HepG2 (cell line): ENCODE data around the gene SFTA2. TPM values are rescaled to one million over a fixed set of nuclear protein-coding genes. Genes with fewer than 3 reads are reported as not detected.

Source experiments
- CCAR2 ChIP-seq: fragments of 200-400 bp; formaldehyde crosslinking; optimal IDR thresholded peaks from 2 replicates; pipeline ENCODE3; 2018; ENCODE audit warnings: low read depth, mild to moderate bottlenecking, low read length, moderate library complexity
- KLF11 ChIP-seq: IDR thresholded peaks from 2 replicates; pipeline ENCODE4 v1.6.1; 2016; ENCODE audit warnings: missing compliant biosample characterization
- MIXL1 ChIP-seq: IDR thresholded peaks from 2 replicates; pipeline ENCODE4 v1.6.1; 2016
- XRCC5 ChIP-seq: fragments of 200-400 bp; formaldehyde crosslinking; optimal IDR thresholded peaks from 2 replicates; pipeline ENCODE3; 2017; ENCODE audit warnings: mild to moderate bottlenecking, low read length
- YEATS2 ChIP-seq: sonication (generic); formaldehyde crosslinking; IDR thresholded peaks from 2 replicates; pipeline ENCODE4 v1.4.0; 2020; ENCODE audit warnings: missing genetic modification reagents, borderline replicate concordance
- ZFX ChIP-seq: sonication (generic); formaldehyde crosslinking; IDR thresholded peaks from 2 replicates; pipeline ENCODE4 v1.4.0; 2020; ENCODE audit warnings: mild to moderate bottlenecking, low read depth, missing genetic modification reagents, moderate library complexity
- ZNF101 ChIP-seq: sonication (generic); formaldehyde crosslinking; IDR thresholded peaks from 2 replicates; pipeline ENCODE4 v1.4.0; 2020; ENCODE audit warnings: mild to moderate bottlenecking, low read depth, missing genetic modification reagents, borderline replicate concordance
- ZNF230 ChIP-seq: sonication (generic); formaldehyde crosslinking; IDR thresholded peaks from 2 replicates; pipeline ENCODE4 v1.4.0; 2020; ENCODE audit warnings: mild to moderate bottlenecking, missing genetic modification reagents
- ZNF317 ChIP-seq: sonication (generic); formaldehyde crosslinking; IDR thresholded peaks from 2 replicates; pipeline ENCODE4 v1.5.0; 2020; ENCODE audit warnings: mild to moderate bottlenecking, missing genetic modification reagents
- ZNF350 ChIP-seq: sonication (generic); formaldehyde crosslinking; IDR thresholded peaks from 2 replicates; pipeline ENCODE4 v1.4.0; 2020; ENCODE audit warnings: mild to moderate bottlenecking, low read depth, missing genetic modification reagents, borderline replicate concordance
- ZNF720 ChIP-seq: sonication (generic); formaldehyde crosslinking; IDR thresholded peaks from 2 replicates; pipeline ENCODE4 v1.4.0; 2020; ENCODE audit warnings: missing genetic modification reagents
- ZNF766 ChIP-seq: sonication (generic); formaldehyde crosslinking; IDR thresholded peaks from 2 replicates; pipeline ENCODE4 v1.5.0; 2020; ENCODE audit warnings: missing genetic modification reagents, borderline replicate concordance
- polyA plus RNA-seq, 8 experiments: library from polyadenylated mRNA; depleted of rRNA in 3 of 8; stranded (reverse) in 7 of 8; unstranded in 1 of 8; fragments of >200 nt; fragmentation: Illumina TruSeq in 4 of 8; extraction: Trizol in 4 of 8; gene quantifications; 2 replicates each; pipeline versions ENCODE4 v1.2.1 to v1.2.3, GENCODE V29; 2011 to 2016; ENCODE audit warnings: low read depth in 4 of 8, missing spikeins in 1 of 8, mixed read lengths in 1 of 8; ENCODE audit not compliant: insufficient read depth in 1 of 8
- total RNA-seq, 5 experiments: library from RNA; depleted of rRNA; stranded (reverse); fragments of >200 nt; fragmentation: Illumina TruSeq; extraction: Trizol; gene quantifications; 2 replicates each; pipeline ENCODE4 v1.2.3, GENCODE V29; 2016; ENCODE audit warnings: low read depth in 1 of 5
- TF ChIP-seq, protein P1 (sequence below): sonication (generic); formaldehyde crosslinking; IDR thresholded peaks from 2 replicates; pipeline ENCODE4 v1.5.0; 2020; ENCODE audit warnings: mild to moderate bottlenecking, missing genetic modification reagents, moderate library complexity
- TF ChIP-seq, protein P2 (sequence below): fragments of 450-650 bp; IDR thresholded peaks from 2 replicates; pipeline ENCODE4 v1.6.1; 2016
- TF ChIP-seq, protein P3 (sequence below): sonication (generic); formaldehyde crosslinking; conservative IDR thresholded peaks from 2 replicates; pipeline ENCODE4 v1.4.0; 2020; ENCODE audit warnings: mild to moderate bottlenecking, missing genetic modification reagents, moderate library complexity
- TF ChIP-seq, protein P4 (sequence below): sonication (generic); formaldehyde crosslinking; IDR thresholded peaks from 2 replicates; pipeline ENCODE4 v1.8.1; 2023; ENCODE audit warnings: missing genetic modification reagents, inconsistent platforms, borderline replicate concordance
- TF ChIP-seq, protein P5 (sequence below): sonication (generic); formaldehyde crosslinking; IDR thresholded peaks from 2 replicates; pipeline ENCODE4 v1.5.1; 2020; ENCODE audit warnings: missing genetic modification reagents, mild to moderate bottlenecking, borderline replicate concordance
- TF ChIP-seq, protein P6 (sequence below): sonication (generic); formaldehyde crosslinking; conservative IDR thresholded peaks from 2 replicates; pipeline ENCODE4 v1.5.0; 2020; ENCODE audit warnings: missing genetic modification reagents
- TF ChIP-seq, protein P7 (sequence below): sonication (generic); formaldehyde crosslinking; IDR thresholded peaks from 2 replicates; pipeline ENCODE4 v1.4.0; 2020; ENCODE audit warnings: mild to moderate bottlenecking, missing genetic modification reagents

SFTA2 gene
- total and polyA plus RNA-seq, 2 of the 13 experiments (the other 11 are each of a cell fraction or from before 2014, with no cell fraction given): not detected

DNA sequence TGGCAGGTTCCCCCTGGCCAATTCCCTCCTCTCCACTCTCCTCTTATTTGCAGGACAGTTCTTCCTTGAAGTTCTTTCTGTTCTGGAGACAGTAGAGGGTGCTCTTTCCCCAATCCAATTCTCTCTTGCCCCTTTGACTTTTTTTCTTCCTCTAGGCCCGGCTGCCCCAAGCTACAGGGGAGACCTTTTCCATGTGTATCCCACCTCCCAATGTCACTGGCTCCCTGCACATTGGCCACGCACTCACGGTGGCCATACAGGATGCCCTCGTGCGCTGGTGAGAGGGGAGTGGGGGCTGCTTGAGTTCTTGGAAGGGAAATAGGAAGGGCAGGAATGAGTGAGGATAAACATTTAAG is 16.4 kb downstream of the SFTA2 start (continued):
- TF ChIP-seq ZFX (CRISPR knock-in tag): 0 out of 2 replicates have a peak, but pooled peaks have one; percentile 26
- no peak for TF ChIP-seq YEATS2 (CRISPR knock-in tag)
- no peak for TF ChIP-seq XRCC5
- TF ChIP-seq, protein P1, sequence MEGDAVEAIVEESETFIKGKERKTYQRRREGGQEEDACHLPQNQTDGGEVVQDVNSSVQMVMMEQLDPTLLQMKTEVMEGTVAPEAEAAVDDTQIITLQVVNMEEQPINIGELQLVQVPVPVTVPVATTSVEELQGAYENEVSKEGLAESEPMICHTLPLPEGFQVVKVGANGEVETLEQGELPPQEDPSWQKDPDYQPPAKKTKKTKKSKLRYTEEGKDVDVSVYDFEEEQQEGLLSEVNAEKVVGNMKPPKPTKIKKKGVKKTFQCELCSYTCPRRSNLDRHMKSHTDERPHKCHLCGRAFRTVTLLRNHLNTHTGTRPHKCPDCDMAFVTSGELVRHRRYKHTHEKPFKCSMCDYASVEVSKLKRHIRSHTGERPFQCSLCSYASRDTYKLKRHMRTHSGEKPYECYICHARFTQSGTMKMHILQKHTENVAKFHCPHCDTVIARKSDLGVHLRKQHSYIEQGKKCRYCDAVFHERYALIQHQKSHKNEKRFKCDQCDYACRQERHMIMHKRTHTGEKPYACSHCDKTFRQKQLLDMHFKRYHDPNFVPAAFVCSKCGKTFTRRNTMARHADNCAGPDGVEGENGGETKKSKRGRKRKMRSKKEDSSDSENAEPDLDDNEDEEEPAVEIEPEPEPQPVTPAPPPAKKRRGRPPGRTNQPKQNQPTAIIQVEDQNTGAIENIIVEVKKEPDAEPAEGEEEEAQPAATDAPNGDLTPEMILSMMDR (CRISPR knock-in tag): peak; percentile 86
- TF ChIP-seq ZNF101 (CRISPR knock-in tag): no peak
- TF ChIP-seq KLF11 (CRISPR knock-in tag): no peak
- no peak for TF ChIP-seq ZNF720 (CRISPR knock-in tag)
- TF ChIP-seq, protein P2, sequence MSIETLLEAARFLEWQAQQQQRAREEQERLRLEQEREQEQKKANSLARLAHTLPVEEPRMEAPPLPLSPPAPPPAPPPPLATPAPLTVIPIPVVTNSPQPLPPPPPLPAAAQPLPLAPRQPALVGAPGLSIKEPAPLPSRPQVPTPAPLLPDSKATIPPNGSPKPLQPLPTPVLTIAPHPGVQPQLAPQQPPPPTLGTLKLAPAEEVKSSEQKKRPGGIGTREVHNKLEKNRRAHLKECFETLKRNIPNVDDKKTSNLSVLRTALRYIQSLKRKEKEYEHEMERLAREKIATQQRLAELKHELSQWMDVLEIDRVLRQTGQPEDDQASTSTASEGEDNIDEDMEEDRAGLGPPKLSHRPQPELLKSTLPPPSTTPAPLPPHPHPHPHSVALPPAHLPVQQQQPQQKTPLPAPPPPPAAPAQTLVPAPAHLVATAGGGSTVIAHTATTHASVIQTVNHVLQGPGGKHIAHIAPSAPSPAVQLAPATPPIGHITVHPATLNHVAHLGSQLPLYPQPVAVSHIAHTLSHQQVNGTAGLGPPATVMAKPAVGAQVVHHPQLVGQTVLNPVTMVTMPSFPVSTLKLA: no peak
- TF ChIP-seq, protein P3, sequence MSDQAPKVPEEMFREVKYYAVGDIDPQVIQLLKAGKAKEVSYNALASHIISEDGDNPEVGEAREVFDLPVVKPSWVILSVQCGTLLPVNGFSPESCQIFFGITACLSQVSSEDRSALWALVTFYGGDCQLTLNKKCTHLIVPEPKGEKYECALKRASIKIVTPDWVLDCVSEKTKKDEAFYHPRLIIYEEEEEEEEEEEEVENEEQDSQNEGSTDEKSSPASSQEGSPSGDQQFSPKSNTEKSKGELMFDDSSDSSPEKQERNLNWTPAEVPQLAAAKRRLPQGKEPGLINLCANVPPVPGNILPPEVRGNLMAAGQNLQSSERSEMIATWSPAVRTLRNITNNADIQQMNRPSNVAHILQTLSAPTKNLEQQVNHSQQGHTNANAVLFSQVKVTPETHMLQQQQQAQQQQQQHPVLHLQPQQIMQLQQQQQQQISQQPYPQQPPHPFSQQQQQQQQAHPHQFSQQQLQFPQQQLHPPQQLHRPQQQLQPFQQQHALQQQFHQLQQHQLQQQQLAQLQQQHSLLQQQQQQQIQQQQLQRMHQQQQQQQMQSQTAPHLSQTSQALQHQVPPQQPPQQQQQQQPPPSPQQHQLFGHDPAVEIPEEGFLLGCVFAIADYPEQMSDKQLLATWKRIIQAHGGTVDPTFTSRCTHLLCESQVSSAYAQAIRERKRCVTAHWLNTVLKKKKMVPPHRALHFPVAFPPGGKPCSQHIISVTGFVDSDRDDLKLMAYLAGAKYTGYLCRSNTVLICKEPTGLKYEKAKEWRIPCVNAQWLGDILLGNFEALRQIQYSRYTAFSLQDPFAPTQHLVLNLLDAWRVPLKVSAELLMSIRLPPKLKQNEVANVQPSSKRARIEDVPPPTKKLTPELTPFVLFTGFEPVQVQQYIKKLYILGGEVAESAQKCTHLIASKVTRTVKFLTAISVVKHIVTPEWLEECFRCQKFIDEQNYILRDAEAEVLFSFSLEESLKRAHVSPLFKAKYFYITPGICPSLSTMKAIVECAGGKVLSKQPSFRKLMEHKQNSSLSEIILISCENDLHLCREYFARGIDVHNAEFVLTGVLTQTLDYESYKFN: no peak
- no peak for TF ChIP-seq MIXL1
- no peak for TF ChIP-seq ZNF317 (CRISPR knock-in tag)
- TF ChIP-seq, protein P4, sequence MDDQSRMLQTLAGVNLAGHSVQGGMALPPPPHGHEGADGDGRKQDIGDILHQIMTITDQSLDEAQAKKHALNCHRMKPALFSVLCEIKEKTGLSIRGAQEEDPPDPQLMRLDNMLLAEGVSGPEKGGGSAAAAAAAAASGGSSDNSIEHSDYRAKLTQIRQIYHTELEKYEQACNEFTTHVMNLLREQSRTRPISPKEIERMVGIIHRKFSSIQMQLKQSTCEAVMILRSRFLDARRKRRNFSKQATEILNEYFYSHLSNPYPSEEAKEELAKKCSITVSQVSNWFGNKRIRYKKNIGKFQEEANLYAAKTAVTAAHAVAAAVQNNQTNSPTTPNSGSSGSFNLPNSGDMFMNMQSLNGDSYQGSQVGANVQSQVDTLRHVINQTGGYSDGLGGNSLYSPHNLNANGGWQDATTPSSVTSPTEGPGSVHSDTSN (CRISPR knock-in tag): no peak
- no peak for TF ChIP-seq ZNF230 (CRISPR knock-in tag)
- TF ChIP-seq, protein P5, sequence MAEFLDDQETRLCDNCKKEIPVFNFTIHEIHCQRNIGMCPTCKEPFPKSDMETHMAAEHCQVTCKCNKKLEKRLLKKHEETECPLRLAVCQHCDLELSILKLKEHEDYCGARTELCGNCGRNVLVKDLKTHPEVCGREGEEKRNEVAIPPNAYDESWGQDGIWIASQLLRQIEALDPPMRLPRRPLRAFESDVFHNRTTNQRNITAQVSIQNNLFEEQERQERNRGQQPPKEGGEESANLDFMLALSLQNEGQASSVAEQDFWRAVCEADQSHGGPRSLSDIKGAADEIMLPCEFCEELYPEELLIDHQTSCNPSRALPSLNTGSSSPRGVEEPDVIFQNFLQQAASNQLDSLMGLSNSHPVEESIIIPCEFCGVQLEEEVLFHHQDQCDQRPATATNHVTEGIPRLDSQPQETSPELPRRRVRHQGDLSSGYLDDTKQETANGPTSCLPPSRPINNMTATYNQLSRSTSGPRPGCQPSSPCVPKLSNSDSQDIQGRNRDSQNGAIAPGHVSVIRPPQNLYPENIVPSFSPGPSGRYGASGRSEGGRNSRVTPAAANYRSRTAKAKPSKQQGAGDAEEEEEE (CRISPR knock-in tag): no peak
- TF ChIP-seq, protein P6, sequence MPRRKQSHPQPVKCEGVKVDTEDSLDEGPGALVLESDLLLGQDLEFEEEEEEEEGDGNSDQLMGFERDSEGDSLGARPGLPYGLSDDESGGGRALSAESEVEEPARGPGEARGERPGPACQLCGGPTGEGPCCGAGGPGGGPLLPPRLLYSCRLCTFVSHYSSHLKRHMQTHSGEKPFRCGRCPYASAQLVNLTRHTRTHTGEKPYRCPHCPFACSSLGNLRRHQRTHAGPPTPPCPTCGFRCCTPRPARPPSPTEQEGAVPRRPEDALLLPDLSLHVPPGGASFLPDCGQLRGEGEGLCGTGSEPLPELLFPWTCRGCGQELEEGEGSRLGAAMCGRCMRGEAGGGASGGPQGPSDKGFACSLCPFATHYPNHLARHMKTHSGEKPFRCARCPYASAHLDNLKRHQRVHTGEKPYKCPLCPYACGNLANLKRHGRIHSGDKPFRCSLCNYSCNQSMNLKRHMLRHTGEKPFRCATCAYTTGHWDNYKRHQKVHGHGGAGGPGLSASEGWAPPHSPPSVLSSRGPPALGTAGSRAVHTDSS (CRISPR knock-in tag): no peak
- no peak for TF ChIP-seq CCAR2
- TF ChIP-seq, protein P7, sequence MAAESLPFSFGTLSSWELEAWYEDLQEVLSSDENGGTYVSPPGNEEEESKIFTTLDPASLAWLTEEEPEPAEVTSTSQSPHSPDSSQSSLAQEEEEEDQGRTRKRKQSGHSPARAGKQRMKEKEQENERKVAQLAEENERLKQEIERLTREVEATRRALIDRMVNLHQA (CRISPR knock-in tag): no peak
- no peak for TF ChIP-seq ZNF350 (CRISPR knock-in tag)
- TF ChIP-seq ZNF766: no peak
